OCI-LY1 (cell line): ENCODE measurements around the gene PLXND1.

ENCODE experiments used
- H2AFZ ChIP-seq: fragments of 200-600 bp; sonication (generic), shearing (Covaris generic); 2 replicates; pipeline ENCODE4 v1.6.0; 2014; ENCODE audit warnings: antibody characterized with exemption, mild to moderate bottlenecking, low read length
- H3F3A ChIP-seq: fragments of 200-600 bp; sonication (generic), shearing (Covaris generic); 2 replicates; pipeline ENCODE4 v1.6.0; 2014; ENCODE audit warnings: mild to moderate bottlenecking, antibody characterized with exemption, low read length, moderate library complexity; ENCODE audit not compliant: insufficient read depth
- H3K27ac ChIP-seq: fragments of 200-600 bp; sonication (generic); 2 replicates; pipeline ENCODE4 v1.5.1; 2014; ENCODE audit warnings: low read length, mixed run types, mild to moderate bottlenecking, low read depth; ENCODE audit not compliant: poor library complexity, severe bottlenecking
- H3K27me3 ChIP-seq: fragments of 200-600 bp; sonication (generic); 2 replicates; pipeline ENCODE4 v1.6.0; 2014; ENCODE audit warnings: antibody characterized with exemption, mild to moderate bottlenecking, low read length, moderate library complexity; ENCODE audit not compliant: insufficient read depth
- H3K36me3 ChIP-seq: fragments of 200-600 bp; sonication (generic); 2 replicates; pipeline ENCODE4 v1.6.1; 2014; ENCODE audit warnings: mild to moderate bottlenecking, antibody characterized with exemption, low read length, moderate library complexity, mixed read lengths; ENCODE audit not compliant: insufficient read depth
- H3K4me1 ChIP-seq: fragments of 200-600 bp; sonication (generic); 2 replicates; pipeline ENCODE4 v1.5.1; 2014; ENCODE audit warnings: mild to moderate bottlenecking, low read length, moderate library complexity; ENCODE audit not compliant: insufficient read depth, severe bottlenecking
- H3K4me2 ChIP-seq: fragments of 200-600 bp; sonication (generic), shearing (Covaris generic); 2 replicates; pipeline ENCODE4 v1.6.1; 2014; ENCODE audit warnings: low read length
- H3K4me3 ChIP-seq: fragments of 200-600 bp; sonication (generic); 2 replicates; pipeline ENCODE4 v1.5.1; 2014; ENCODE audit warnings: low read length, low read depth, mild to moderate bottlenecking, mixed read lengths; ENCODE audit not compliant: poor library complexity, severe bottlenecking
- H3K79me2 ChIP-seq: fragments of 200-600 bp; shearing (Covaris generic); 2 replicates; pipeline ENCODE4 v1.6.1; 2016; ENCODE audit warnings: mixed run types, low read length, mixed read lengths; ENCODE audit not compliant: insufficient read depth
- H3K9ac ChIP-seq: fragments of 200-600 bp; sonication (generic), shearing (Covaris generic); 2 replicates; pipeline ENCODE4 v1.6.1; 2014; ENCODE audit warnings: mild to moderate bottlenecking, low read length, mixed read lengths
- H3K9me2 ChIP-seq: fragments of 200-600 bp; sonication (generic), shearing (Covaris generic); 2 replicates; pipeline ENCODE4 v1.6.1; 2014; ENCODE audit warnings: low read depth, mild to moderate bottlenecking, low read length, mixed read lengths
- H3K9me3 ChIP-seq: fragments of 200-600 bp; shearing (Covaris generic); 2 replicates; pipeline ENCODE4 v1.6.1; 2014; ENCODE audit warnings: low read length, mixed read lengths
- H4K20me1 ChIP-seq: fragments of 200-600 bp; sonication (generic), shearing (Covaris generic); 2 replicates; pipeline ENCODE4 v1.6.0; 2016; ENCODE audit warnings: mild to moderate bottlenecking, low read length; ENCODE audit not compliant: insufficient read depth
- CTCF ChIP-seq: fragments of 200-600 bp; sonication (generic), shearing (Covaris generic); IDR thresholded peaks from 2 replicates; pipeline ENCODE4 v1.5.1; 2017; ENCODE audit warnings: mild to moderate bottlenecking, antibody characterized with exemption, low read length, moderate library complexity, mixed read lengths
- EZH2 ChIP-seq: fragments of 200-600 bp; sonication (generic), shearing (Covaris generic); IDR thresholded peaks from 2 replicates; pipeline ENCODE4 v1.8.0; 2017; ENCODE audit warnings: borderline replicate concordance, mixed run types, mild to moderate bottlenecking, antibody characterized with exemption, low read length, moderate library complexity, mixed read lengths

The PLXND1 gene

DNA sequence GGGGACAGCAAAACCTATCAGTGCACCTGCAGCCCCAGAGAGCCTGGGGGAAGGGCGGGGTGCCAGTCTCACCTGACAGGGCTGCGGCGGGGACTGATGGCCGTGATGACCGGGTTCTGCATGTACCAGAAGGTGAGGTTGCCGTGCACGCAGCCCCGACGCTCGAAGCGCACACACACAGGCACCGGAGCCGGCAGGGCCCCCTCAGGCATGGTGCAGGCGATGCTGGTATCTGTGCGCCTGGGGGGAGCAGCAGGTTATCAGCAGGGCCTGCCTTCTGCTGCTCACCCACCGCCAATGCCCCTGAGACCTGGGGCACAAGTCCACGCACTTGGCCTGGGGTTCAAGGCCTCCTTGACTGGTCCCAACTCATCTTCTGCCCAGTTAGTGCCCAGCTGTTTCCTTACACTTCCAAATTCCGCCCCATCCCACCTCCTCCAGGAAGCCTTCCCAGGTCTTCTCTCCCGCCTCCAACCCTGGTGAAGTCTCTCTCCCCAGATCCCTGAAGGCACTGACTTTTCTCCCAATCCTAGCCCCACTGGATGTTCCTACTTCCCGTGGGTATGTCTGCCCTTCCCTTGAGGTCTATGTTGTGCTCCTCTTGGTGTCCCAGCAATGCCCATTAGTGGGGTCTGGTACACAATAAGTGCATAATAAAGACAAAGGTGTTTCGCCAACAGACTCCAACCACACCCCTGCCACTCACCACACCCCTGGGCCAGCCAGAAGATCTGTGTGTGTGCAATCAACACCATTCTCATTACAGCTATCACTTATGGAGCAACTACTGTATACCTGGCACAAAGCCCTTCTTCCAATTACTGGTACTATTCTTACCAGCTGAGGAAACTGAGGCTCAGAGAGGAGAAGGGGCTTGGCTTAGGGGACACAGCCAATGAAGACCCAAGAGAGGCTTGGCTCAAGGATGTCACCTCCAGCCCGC, 34.6 kb downstream of the PLXND1 start:
- Histone ChIP-seq H4K20me1 (no peaks in the 10 kb centered on the region), H2AFZ (no peak overlapping the region), H3K79me2 (no peaks in the 10 kb centered on the region), H3K27me3 (0 out of 2 replicates have a peak, but pooled peaks cover 4% of the 10 kb centered on the region), H3K4me2 (no peak overlapping the region), H3K9me3 (no peaks in the 10 kb centered on the region), H3K9me2 (no peaks in the 10 kb centered on the region), H3K4me1 (peaks cover 21% of the 10 kb centered on the region), H3K27ac (no peak overlapping the region), H3K4me3 (no peak overlapping the region), H3K36me3 (no peaks in the 10 kb centered on the region), H3F3A (no peaks in the 10 kb centered on the region), H3K9ac (no peak overlapping the region)
- TF ChIP-seq EZH2 = no peak
- no peak for TF ChIP-seq CTCF

DNA sequence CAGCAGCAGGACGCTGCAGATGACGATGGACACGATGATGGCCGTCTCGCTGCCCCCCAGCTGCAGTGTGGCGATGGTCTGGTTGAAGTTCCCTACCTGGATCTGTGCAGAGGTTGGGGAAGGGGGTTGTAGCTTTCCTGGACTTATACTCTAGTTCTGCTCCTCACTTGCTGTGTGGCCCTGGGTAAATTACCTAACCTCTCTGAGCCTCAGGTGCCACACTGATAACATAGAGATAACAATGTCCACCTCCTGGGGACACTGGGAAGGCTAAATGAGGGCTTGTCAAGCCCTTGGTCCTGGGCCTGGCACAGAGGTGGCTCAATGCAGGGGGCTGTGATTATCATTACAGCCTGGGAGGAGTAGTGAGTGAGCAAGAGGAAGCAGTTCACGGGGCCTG, 36.6 kb downstream of the PLXND1 start:
- Histone ChIP-seq H3K79me2 (no peaks in the 10 kb centered on the region), H3K27me3 (peaks cover 4% of the 10 kb centered on the region; the same call in 1 of the 2 replicates), H3K9ac (no peak overlapping the region), H3K36me3 (no peaks in the 10 kb centered on the region), H4K20me1 (no peaks in the 10 kb centered on the region), H3K4me1 (peaks cover under 1% of the 10 kb centered on the region), H2AFZ (no peak overlapping the region), H3K4me2 (no peak overlapping the region), H3K4me3 (no peak overlapping the region), H3K9me2 (no peaks in the 10 kb centered on the region), H3K9me3 (no peaks in the 10 kb centered on the region), H3F3A (no peaks in the 10 kb centered on the region), H3K27ac (no peak overlapping the region)
- TF ChIP-seq CTCF (no peak), EZH2 (no peak)

GRCh38 chr3:129567939-129568338, 38.5 kb downstream of the PLXND1 start:
- no peak overlapping the region for H3K27ac ChIP-seq
- TF ChIP-seq EZH2 = no peak
- TF ChIP-seq CTCF = no peak
- no peak overlapping the region for H3K9ac ChIP-seq
- H3K4me2 ChIP-seq = no peak overlapping the region
- H2AFZ ChIP-seq = no peak overlapping the region
- H3K9me2 ChIP-seq = no peaks in the 10 kb centered on the region
- H3K36me3 ChIP-seq = no peaks in the 10 kb centered on the region
- H3K9me3 ChIP-seq = no peaks in the 10 kb centered on the region
- H3K27me3 ChIP-seq = peaks cover 4% of the 10 kb centered on the region; the same call in 1 of the 2 replicates
- H3K4me3 ChIP-seq = no peak overlapping the region
- no peaks in the 10 kb centered on the region for H3K79me2 ChIP-seq
- no peaks in the 10 kb centered on the region for H3K4me1 ChIP-seq
- no peaks in the 10 kb centered on the region for H3F3A ChIP-seq
- no peaks in the 10 kb centered on the region for H4K20me1 ChIP-seq
